ENCODE measurements around the gene LAX1. TPM values are rescaled to one million over a fixed set of nuclear protein-coding genes. Genes with fewer than 3 reads are reported as not detected.
"Not testable (repeated sequence)": the region's sequence is repeated elsewhere in the genome, so short reads cannot be mapped to it uniquely, and the experiment has no call there.

LAX1 gene
- 5.2 TPM for polyA plus RNA-seq (2012; ENCODE audit: missing spikeins)

GRCh38 chr1:203765029-203765837 is at the start of gene LAX1:
LAX1 (plus strand) TSS chr1:203765183; CDS start chr1:203765566, 383 bp downstream.
- DNase-seq (ENCODE audit: insufficient read length) (peak; percentile 53), FAIRE-seq (peak; percentile 71)
- TF ChIP-seq POLR2AphosphoS5 (IDR thresholded peaks at IDR 0.05; ENCODE audit: low read depth, low read length): peak; percentile 94
- peak; percentile 93 for TF ChIP-seq TAF1 (IDR thresholded peaks at IDR 0.05; ENCODE audit: borderline replicate concordance, low read depth, low read length)
- peak; percentile 95 for TF ChIP-seq POLR2A (IDR thresholded peaks at IDR 0.05; ENCODE audit: low read depth, low read length)

- TF ChIP-seq POLR2AphosphoS5 (IDR thresholded peaks at IDR 0.05; ENCODE audit: low read depth, low read length) (no peak), POLR2A (IDR thresholded peaks at IDR 0.05; ENCODE audit: low read depth, low read length) (no peak)
- FAIRE-seq: no peak
- no peak for DNase-seq (ENCODE audit: insufficient read length)
Measured at GRCh38 chr1:203717120-203717519, 47.9 kb upstream of the LAX1 start.

DNA sequence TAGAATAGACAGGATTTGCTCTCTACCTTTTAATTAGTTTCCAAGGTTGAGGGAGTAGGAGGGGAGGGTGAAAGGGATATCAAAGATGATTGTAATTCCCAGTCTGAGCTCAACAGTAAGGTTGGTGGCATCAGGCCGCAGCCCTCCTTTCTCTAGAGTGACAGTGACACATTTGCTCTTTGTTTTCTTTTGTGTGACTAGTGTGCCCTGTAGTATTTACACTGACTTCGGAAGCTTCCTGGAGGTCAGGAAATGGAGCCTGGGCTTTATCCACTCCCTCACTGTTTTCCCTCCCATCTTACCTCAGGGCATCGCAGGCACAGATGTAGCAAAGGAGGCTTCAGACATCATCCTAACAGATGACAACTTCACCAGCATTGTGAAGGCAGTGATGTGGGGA is 44.7 kb upstream of the LAX1 start:
- DNase-seq (ENCODE audit: insufficient read length): no peak
- FAIRE-seq: no peak
- no peak for TF ChIP-seq TAF1 (IDR thresholded peaks at IDR 0.05; ENCODE audit: borderline replicate concordance, low read depth, low read length)
- TF ChIP-seq POLR2AphosphoS5 (IDR thresholded peaks at IDR 0.05; ENCODE audit: low read depth, low read length): no peak
- TF ChIP-seq POLR2A (IDR thresholded peaks at IDR 0.05; ENCODE audit: low read depth, low read length): no peak

DNA sequence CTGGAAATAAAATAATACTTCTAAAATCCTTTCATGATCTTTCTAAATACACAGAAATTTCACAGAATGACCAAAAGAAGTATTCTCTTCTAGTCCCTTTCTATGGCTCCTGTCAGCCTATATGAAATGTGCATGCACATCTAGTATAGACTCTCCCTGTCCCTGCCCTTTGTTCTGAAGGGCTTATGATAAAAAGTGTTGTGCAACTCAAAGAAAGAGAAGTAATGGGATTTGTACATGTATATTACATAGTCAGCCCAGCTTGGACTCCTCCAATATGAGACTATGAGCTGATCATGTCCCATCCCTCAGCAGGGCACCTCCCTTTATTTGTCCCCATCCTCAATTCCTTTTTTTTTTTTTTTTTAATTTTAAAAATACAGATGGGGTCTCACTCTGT is 42.1 kb upstream of the LAX1 start:
- TF ChIP-seq POLR2A (IDR thresholded peaks at IDR 0.05; ENCODE audit: low read depth, low read length) (no peak), TAF1 (IDR thresholded peaks at IDR 0.05; ENCODE audit: borderline replicate concordance, low read depth, low read length) (no peak), POLR2AphosphoS5 (IDR thresholded peaks at IDR 0.05; ENCODE audit: low read depth, low read length) (no peak)
- FAIRE-seq: no peak
- DNase-seq (ENCODE audit: insufficient read length): no peak

DNA sequence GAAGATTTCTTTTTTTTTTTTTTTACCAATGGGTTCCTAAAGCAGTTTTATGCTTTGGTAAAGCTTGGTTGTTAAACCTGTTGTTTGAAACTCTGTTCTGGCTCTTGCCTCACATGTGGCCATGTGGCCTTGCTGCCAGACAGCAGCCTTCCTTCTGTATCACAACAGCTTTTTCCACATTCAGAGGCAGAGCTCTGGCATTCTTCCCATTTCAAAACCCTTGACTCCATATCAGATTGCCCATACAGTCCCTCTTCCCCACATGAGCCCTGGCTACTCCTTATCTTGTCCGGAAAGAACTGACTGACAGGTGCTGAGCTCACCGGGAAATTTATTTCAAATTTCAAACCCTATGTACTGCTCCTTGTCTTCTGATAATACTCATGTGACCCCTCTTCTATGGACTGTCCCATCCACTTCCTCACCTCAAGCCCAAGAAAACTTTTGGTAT is 38.5 kb upstream of the LAX1 start:
- DNase-seq (ENCODE audit: insufficient read length) (no peak), FAIRE-seq (no peak)
- TF ChIP-seq POLR2A (IDR thresholded peaks at IDR 0.05; ENCODE audit: low read depth, low read length) (no peak), POLR2AphosphoS5 (IDR thresholded peaks at IDR 0.05; ENCODE audit: low read depth, low read length) (no peak), TAF1 (IDR thresholded peaks at IDR 0.05; ENCODE audit: borderline replicate concordance, low read depth, low read length) (no peak)

- no peak for FAIRE-seq
- DNase-seq (ENCODE audit: insufficient read length): no peak
- no peak for TF ChIP-seq TAF1 (IDR thresholded peaks at IDR 0.05; ENCODE audit: borderline replicate concordance, low read depth, low read length)
- no peak for TF ChIP-seq POLR2AphosphoS5 (IDR thresholded peaks at IDR 0.05; ENCODE audit: low read depth, low read length)
- no peak for TF ChIP-seq POLR2A (IDR thresholded peaks at IDR 0.05; ENCODE audit: low read depth, low read length)
Measured at GRCh38 chr1:203733009-203733863, 31.7 kb upstream of the LAX1 start.

DNA sequence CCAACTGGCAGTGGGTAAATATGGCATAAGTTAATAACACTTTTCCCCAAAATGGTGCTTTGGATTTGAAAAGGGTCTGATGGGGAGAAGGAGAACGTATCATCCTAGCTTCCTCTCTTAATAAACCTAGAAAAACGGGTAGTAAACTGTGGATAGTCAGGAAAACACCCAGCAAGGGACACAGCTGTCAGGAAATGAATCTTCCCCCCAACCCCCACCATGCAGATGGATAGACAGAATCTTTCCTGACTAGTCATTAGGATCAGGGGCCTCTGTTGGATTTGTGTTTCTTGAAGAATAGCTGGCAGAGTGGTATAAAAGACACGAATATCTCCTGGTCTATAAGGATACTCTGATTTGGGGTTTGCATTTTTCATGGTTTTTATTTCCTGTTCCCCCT is 22.5 kb upstream of the LAX1 start:
- FAIRE-seq (no peak), DNase-seq (ENCODE audit: insufficient read length) (no peak)
- TF ChIP-seq TAF1 (IDR thresholded peaks at IDR 0.05; ENCODE audit: borderline replicate concordance, low read depth, low read length) (no peak), POLR2AphosphoS5 (IDR thresholded peaks at IDR 0.05; ENCODE audit: low read depth, low read length) (no peak), POLR2A (IDR thresholded peaks at IDR 0.05; ENCODE audit: low read depth, low read length) (no peak)

DNA sequence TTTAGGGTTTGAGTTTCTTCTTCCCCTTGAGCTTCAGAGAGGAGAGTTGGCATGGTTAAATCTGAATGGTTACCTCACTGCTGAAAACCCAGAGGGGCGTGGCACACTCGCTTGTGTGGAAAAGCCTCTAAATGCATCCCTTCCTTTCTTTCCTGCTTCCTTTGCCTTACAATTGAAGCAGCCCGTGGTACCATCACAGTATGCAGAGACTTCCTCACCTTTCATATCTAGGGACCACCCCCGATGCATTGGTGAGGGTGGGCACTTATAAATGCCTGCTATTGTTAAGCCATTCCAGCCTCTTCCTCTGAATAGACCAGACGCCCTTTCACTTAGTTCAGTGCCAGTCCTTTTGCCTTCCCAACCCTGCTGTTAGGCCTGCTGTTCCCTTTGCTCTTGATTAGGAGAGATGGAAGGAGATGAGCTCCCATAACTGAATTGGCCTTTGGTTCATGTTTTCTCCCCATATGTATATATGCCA is 21.9 kb upstream of the LAX1 start:
- DNase-seq (ENCODE audit: insufficient read length): no peak
- TF ChIP-seq POLR2A (IDR thresholded peaks at IDR 0.05; ENCODE audit: low read depth, low read length) (no peak), POLR2AphosphoS5 (IDR thresholded peaks at IDR 0.05; ENCODE audit: low read depth, low read length) (no peak), TAF1 (IDR thresholded peaks at IDR 0.05; ENCODE audit: borderline replicate concordance, low read depth, low read length) (no peak)
- peak; percentile 27 for FAIRE-seq

DNA sequence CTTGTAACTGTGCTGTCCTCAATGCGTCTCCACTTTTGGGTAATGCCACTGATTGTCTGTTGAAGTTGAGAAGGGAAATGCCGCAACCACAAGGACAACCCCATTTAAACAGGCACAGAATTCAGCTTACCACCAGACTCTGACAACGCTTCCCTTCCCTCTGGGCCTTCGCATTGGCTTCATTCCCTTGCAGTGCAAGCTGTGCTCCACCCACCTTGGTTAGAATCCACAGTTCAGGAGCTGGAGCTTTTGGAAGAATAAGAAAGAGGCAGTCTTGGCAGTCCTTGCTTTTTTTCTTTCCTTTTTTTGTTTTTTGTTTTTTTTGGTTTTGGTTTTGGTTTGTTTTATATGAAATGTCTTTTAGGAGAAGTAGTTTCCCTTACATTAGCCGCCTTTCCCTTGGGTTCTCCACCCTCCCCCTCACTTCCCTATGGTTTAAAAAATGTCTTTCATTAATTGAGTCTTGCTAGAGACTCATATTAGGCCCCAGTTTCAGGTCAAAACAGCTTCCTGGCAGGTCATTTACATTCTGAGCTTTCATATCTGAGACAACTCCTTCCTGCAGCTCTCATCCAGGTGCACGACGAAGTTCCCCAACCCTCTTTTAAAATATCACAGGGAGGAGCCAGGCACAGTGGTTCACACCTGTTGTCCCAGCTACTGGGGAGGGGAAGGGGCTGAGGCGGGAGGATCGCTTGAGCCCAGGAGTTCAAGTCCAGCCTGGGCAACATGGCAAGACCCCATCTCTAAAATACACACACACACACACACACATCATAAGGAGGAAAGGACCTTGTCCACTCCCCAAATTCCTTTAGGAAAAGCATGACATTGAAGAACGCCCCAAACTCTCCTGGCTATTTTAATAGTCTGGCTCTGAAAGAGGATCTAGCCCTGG is 20.7 kb upstream of the LAX1 start:
- no peak for DNase-seq (ENCODE audit: insufficient read length)
- peak; percentile 87 for FAIRE-seq
- TF ChIP-seq TAF1 (IDR thresholded peaks at IDR 0.05; ENCODE audit: borderline replicate concordance, low read depth, low read length) (no peak), POLR2AphosphoS5 (IDR thresholded peaks at IDR 0.05; ENCODE audit: low read depth, low read length) (no peak)

DNA sequence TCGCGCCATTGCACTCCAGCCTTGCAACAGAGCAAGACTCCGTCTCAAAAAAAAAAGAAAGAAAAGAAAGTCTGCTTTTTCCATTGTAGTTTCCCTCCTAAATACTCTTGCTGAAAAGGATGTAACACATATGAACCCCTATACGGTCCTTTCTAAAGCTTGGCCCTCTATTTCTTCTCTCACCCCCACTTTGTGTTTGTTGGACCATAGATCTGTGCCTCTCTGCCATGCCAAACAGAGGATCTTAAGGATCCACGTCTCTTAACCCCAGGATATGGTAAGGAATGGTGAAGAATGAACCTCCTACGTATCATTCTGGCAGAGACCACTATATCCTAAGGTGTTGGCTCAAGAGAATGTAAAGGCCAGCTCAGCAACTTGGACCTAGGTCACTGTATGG is 18.7 kb upstream of the LAX1 start:
- TF ChIP-seq TAF1 (IDR thresholded peaks at IDR 0.05; ENCODE audit: borderline replicate concordance, low read depth, low read length) (no peak), POLR2AphosphoS5 (IDR thresholded peaks at IDR 0.05; ENCODE audit: low read depth, low read length) (no peak), POLR2A (IDR thresholded peaks at IDR 0.05; ENCODE audit: low read depth, low read length) (no peak)
- no peak for DNase-seq (ENCODE audit: insufficient read length)
- no peak for FAIRE-seq

GRCh38 chr1:203751051-203751450 is 13.9 kb upstream of the LAX1 start:
- no peak for TF ChIP-seq POLR2AphosphoS5 (IDR thresholded peaks at IDR 0.05; ENCODE audit: low read depth, low read length)
- no peak for TF ChIP-seq POLR2A (IDR thresholded peaks at IDR 0.05; ENCODE audit: low read depth, low read length)
- no peak for TF ChIP-seq TAF1 (IDR thresholded peaks at IDR 0.05; ENCODE audit: borderline replicate concordance, low read depth, low read length)
- FAIRE-seq: no peak
- DNase-seq (ENCODE audit: insufficient read length): no peak

- not testable (repeated sequence) for FAIRE-seq; DNase-seq (ENCODE audit: insufficient read length)
Measured at GRCh38 chr1:203751618-203752361, 13.2 kb upstream of the LAX1 start.

Measured in GM12892 (cell line).